WTC11 (cell line): Measurements from ENCODE around the gene SLC34A1. TPM values are rescaled to one million over a fixed set of nuclear protein-coding genes. Genes with fewer than 3 reads are reported as not detected.
"Not testable (repeated sequence)": the region's sequence is repeated elsewhere in the genome, so short reads cannot be mapped to it uniquely, and the experiment has no call there.

Experiments
- ATAC-seq: fragments of 200-7000 bp; cut with Tn5 transposase; 2 replicates; pipeline ENCODE4 v1.10.0; 2021; ENCODE audit warnings: mild to moderate bottlenecking, moderate library complexity
- CTCF ChIA-PET: fragments of 300-600 bp; sonication (Branson Sonifier 250); formaldehyde crosslinking; loops from one replicate; lab custom pipeline; 2021; ENCODE audit warnings: antibody characterized with exemption; lab: Charles Lee
- POLR2A ChIA-PET: fragments of 350-600 bp; sonication (Branson Sonifier 250); formaldehyde crosslinking; loops from one replicate; lab custom pipeline; 2021; ENCODE audit warnings: antibody characterized with exemption; lab: Charles Lee
- DNase-seq: peaks from one replicate; pipeline ENCODE4 v3.0.0; 2021; ENCODE audit warnings: low spot score
- H3K27ac Mint-ChIP-seq: 2 replicates; pipeline ENCODE4 v1.8.0; 2021; ENCODE audit warnings: mixed read lengths
- H3K27me3 Mint-ChIP-seq: 2 replicates; pipeline ENCODE4 v1.8.0; 2021; ENCODE audit warnings: low read depth, mild to moderate bottlenecking, moderate library complexity, mixed read lengths
- H3K36me3 Mint-ChIP-seq: 2 replicates; pipeline ENCODE4 v1.8.0; 2021; ENCODE audit warnings: mixed read lengths
- H3K4me1 Mint-ChIP-seq: 2 replicates; pipeline ENCODE4 v1.8.0; 2022; ENCODE audit warnings: mixed read lengths
- H3K4me3 Mint-ChIP-seq: 2 replicates; pipeline ENCODE4 v1.8.0; 2021; ENCODE audit warnings: mild to moderate bottlenecking, moderate library complexity, mixed read lengths
- H3K9me3 Mint-ChIP-seq: 2 replicates; pipeline ENCODE4 v1.8.0; 2021; ENCODE audit warnings: mixed read lengths
- CREB1 ChIP-seq: sonication (generic); formaldehyde crosslinking; IDR thresholded peaks from 2 replicates; pipeline ENCODE4 v1.8.0; 2023; ENCODE audit warnings: mild to moderate bottlenecking, missing genetic modification reagents
- CREM ChIP-seq: sonication (generic); formaldehyde crosslinking; IDR thresholded peaks from 2 replicates; pipeline ENCODE4 v1.8.1; 2022; ENCODE audit warnings: mild to moderate bottlenecking, missing genetic modification reagents, moderate library complexity
- ETV6 ChIP-seq: sonication (generic); formaldehyde crosslinking; IDR thresholded peaks from 2 replicates; pipeline ENCODE4 v1.8.1; 2022; ENCODE audit warnings: mild to moderate bottlenecking, missing genetic modification reagents
- FOXK1 ChIP-seq: sonication (generic); formaldehyde crosslinking; IDR thresholded peaks from 2 replicates; pipeline ENCODE4 v1.8.0; 2022; ENCODE audit warnings: mild to moderate bottlenecking, moderate library complexity, missing genetic modification reagents
- GABPB1 ChIP-seq: sonication (generic); formaldehyde crosslinking; IDR thresholded peaks from 2 replicates; pipeline ENCODE4 v1.8.1; 2023; ENCODE audit warnings: mild to moderate bottlenecking, missing genetic modification reagents
- GTF2I ChIP-seq: fragments of 250-450 bp; sonication (Bioruptor Pico); conservative IDR thresholded peaks from 2 replicates; pipeline ENCODE4 v1.4.0; 2021; ENCODE audit warnings: mild to moderate bottlenecking
- JUN ChIP-seq: sonication (generic); formaldehyde crosslinking; IDR thresholded peaks from 2 replicates; pipeline ENCODE4 v1.8.0; 2023; ENCODE audit warnings: mild to moderate bottlenecking, missing genetic modification reagents
- NFATC4 ChIP-seq: fragments of 250-450 bp; sonication (Bioruptor Pico); IDR thresholded peaks from 2 replicates; pipeline ENCODE4 v1.9.0; 2021; ENCODE audit warnings: mild to moderate bottlenecking
- OVOL2 ChIP-seq: fragments of 250-450 bp; sonication (Bioruptor Pico); IDR thresholded peaks from 2 replicates; pipeline ENCODE4 v1.9.0; 2021; ENCODE audit warnings: mild to moderate bottlenecking, borderline replicate concordance
- USF1 ChIP-seq: sonication (generic); formaldehyde crosslinking; IDR thresholded peaks from 2 replicates; pipeline ENCODE4 v1.8.0; 2022; ENCODE audit warnings: mild to moderate bottlenecking, missing genetic modification reagents
- ZNF121 ChIP-seq: sonication (generic); formaldehyde crosslinking; IDR thresholded peaks from 2 replicates; pipeline ENCODE4 v1.8.0; 2023; ENCODE audit warnings: missing genetic modification reagents
- ZNF317 ChIP-seq: sonication (generic); formaldehyde crosslinking; IDR thresholded peaks from 2 replicates; pipeline ENCODE4 v1.8.1; 2023; ENCODE audit warnings: low read depth, mild to moderate bottlenecking, moderate library complexity, missing genetic modification reagents, borderline replicate concordance
- total RNA-seq: library from RNA; stranded (reverse); gene quantifications from 3 replicates; pipeline ENCODE4 v1.2.3, GENCODE V29; 2021
- TF ChIP-seq, protein P1 (sequence below): sonication (generic); formaldehyde crosslinking; IDR thresholded peaks from 2 replicates; pipeline ENCODE4 v1.8.0; 2022; ENCODE audit warnings: mild to moderate bottlenecking, missing genetic modification reagents
- TF ChIP-seq, protein P2 (sequence below): sonication (generic); formaldehyde crosslinking; IDR thresholded peaks from 2 replicates; pipeline ENCODE4 v1.8.1; 2022; ENCODE audit warnings: missing genetic modification reagents, borderline replicate concordance
- TF ChIP-seq, protein P3 (sequence below): sonication (generic); formaldehyde crosslinking; IDR thresholded peaks from 2 replicates; pipeline ENCODE4 v1.8.1; 2023; ENCODE audit warnings: mild to moderate bottlenecking, moderate library complexity, missing genetic modification reagents
- TF ChIP-seq, protein P4 (sequence below): sonication (generic); formaldehyde crosslinking; IDR thresholded peaks from 2 replicates; pipeline ENCODE4 v1.8.0; 2022; ENCODE audit warnings: missing genetic modification reagents
- TF ChIP-seq, protein P5 (sequence below): sonication (generic); formaldehyde crosslinking; IDR thresholded peaks from 2 replicates; pipeline ENCODE4 v1.8.1; 2022; ENCODE audit warnings: mild to moderate bottlenecking, moderate library complexity, missing genetic modification reagents

SLC34A1 gene
- total RNA-seq, 1 experiment from 2014 or later, result not detected

DNA sequence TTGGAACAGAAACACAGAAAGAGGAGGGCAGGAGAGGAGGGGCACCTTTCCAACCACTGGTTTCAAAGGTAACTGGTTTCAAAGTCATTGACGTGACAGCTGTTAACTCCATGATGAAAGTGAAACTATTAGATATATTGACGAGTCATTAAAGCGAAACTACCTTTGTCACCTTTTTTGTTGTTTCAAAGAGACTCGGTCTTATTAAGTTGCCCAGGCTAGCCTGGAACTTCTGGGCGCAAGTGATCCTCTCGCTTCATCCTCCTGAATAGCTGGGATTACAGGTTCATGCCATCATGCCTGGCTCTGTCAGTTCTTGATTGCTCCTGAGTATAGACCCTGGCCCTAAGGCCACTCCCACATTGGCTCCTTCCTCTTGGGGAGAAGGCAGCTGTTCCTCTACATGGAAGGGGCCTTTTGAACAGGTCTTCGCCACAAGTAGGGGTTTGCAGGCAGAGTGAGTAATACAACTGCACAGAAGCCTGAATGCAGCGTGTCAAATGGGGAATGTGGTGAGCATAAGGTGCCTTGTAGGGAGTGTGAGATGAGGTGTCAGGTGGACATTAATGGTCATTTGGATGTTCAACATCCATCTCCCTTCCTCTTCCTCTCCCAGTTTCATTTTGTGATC is 28.5 kb downstream of the SLC34A1 start:
- no peaks in the 10 kb centered on the region for H3K4me1 Mint-ChIP-seq
- H3K9me3 Mint-ChIP-seq, result no peaks in the 10 kb centered on the region
- ChIA-PET POLR2A (no interaction called here), CTCF (interaction anchor here (0.7 to 1.6 kb wide), 3 partner anchors 9 to 708 kb away, joined by 3 to 6 read pairs (median 4); no protein-coding TSS in a partner anchor)
- no peak overlapping the region for H3K27ac Mint-ChIP-seq
- no peaks in the 10 kb centered on the region for H3K36me3 Mint-ChIP-seq
- H3K4me3 Mint-ChIP-seq, result no peak overlapping the region
- H3K27me3 Mint-ChIP-seq, result peaks cover 71% of the 10 kb centered on the region
- ATAC-seq (no peak), DNase-seq (no peak)
- TF ChIP-seq, protein P1, sequence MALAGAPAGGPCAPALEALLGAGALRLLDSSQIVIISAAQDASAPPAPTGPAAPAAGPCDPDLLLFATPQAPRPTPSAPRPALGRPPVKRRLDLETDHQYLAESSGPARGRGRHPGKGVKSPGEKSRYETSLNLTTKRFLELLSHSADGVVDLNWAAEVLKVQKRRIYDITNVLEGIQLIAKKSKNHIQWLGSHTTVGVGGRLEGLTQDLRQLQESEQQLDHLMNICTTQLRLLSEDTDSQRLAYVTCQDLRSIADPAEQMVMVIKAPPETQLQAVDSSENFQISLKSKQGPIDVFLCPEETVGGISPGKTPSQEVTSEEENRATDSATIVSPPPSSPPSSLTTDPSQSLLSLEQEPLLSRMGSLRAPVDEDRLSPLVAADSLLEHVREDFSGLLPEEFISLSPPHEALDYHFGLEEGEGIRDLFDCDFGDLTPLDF (CRISPR knock-in tag), result no peak
- TF ChIP-seq OVOL2 (CRISPR knock-in tag), result no peak
- TF ChIP-seq USF1 (CRISPR knock-in tag), result no peak
- TF ChIP-seq CREB1 (CRISPR knock-in tag), result no peak
- no peak for TF ChIP-seq ETV6

DNA sequence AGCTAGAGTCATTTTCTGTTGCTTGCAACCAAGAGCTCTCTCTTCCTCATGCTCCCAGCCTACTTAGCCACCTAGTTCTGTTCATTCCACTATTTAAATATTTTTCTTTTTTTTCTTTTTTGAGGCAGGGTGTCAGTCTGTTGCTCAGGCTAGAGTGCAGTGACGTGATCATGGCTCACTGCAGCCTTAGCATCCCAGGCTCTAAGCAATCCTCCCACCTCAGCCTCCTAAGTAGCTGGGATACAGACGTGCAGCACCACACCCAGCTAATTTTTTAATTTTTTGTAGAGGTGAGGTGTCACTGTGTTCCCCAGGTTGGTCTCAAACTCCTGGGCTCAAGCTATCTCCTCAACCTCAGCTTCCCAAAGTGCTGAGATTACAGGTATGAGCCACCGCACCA is 30.2 kb downstream of the SLC34A1 start:
- ATAC-seq (no peak), DNase-seq (no peak)
- ChIA-PET CTCF (interaction anchor here (1.3 to 3.7 kb wide), 7 partner anchors 11 to 105 kb away, joined by 3 to 32 read pairs (median 6); no protein-coding TSS in a partner anchor), POLR2A (no interaction called here)
- H3K4me1 Mint-ChIP-seq, result no peaks in the 10 kb centered on the region
- peaks cover 54% of the 10 kb centered on the region for H3K27me3 Mint-ChIP-seq
- H3K27ac Mint-ChIP-seq, result no peak overlapping the region
- H3K36me3 Mint-ChIP-seq, result no peaks in the 10 kb centered on the region
- no peaks in the 10 kb centered on the region for H3K9me3 Mint-ChIP-seq
- TF ChIP-seq ZNF121 (CRISPR knock-in tag) (no peak), GABPB1 (CRISPR knock-in tag) (no peak), GTF2I (CRISPR knock-in tag) (no peak), JUN (no peak), ZNF317 (CRISPR knock-in tag) (no peak), NFATC4 (CRISPR knock-in tag) (no peak), CREM (CRISPR knock-in tag) (no peak), FOXK1 (CRISPR knock-in tag) (no peak)
- TF ChIP-seq, protein P2, sequence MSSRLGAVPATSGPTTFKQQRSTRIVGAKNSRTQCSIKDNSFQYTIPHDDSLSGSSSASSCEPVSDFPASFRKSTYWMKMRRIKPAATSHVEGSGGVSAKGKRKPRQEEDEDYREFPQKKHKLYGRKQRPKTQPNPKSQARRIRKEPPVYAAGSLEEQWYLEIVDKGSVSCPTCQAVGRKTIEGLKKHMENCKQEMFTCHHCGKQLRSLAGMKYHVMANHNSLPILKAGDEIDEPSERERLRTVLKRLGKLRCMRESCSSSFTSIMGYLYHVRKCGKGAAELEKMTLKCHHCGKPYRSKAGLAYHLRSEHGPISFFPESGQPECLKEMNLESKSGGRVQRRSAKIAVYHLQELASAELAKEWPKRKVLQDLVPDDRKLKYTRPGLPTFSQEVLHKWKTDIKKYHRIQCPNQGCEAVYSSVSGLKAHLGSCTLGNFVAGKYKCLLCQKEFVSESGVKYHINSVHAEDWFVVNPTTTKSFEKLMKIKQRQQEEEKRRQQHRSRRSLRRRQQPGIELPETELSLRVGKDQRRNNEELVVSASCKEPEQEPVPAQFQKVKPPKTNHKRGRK (CRISPR knock-in tag), result no peak
- TF ChIP-seq, protein P3, sequence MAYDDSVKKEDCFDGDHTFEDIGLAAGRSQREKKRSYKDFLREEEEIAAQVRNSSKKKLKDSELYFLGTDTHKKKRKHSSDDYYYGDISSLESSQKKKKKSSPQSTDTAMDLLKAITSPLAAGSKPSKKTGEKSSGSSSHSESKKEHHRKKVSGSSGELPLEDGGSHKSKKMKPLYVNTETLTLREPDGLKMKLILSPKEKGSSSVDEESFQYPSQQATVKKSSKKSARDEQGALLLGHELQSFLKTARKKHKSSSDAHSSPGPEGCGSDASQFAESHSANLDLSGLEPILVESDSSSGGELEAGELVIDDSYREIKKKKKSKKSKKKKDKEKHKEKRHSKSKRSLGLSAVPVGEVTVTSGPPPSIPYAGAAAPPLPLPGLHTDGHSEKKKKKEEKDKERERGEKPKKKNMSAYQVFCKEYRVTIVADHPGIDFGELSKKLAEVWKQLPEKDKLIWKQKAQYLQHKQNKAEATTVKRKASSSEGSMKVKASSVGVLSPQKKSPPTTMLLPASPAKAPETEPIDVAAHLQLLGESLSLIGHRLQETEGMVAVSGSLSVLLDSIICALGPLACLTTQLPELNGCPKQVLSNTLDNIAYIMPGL (CRISPR knock-in tag), result no peak
- TF ChIP-seq, protein P4, sequence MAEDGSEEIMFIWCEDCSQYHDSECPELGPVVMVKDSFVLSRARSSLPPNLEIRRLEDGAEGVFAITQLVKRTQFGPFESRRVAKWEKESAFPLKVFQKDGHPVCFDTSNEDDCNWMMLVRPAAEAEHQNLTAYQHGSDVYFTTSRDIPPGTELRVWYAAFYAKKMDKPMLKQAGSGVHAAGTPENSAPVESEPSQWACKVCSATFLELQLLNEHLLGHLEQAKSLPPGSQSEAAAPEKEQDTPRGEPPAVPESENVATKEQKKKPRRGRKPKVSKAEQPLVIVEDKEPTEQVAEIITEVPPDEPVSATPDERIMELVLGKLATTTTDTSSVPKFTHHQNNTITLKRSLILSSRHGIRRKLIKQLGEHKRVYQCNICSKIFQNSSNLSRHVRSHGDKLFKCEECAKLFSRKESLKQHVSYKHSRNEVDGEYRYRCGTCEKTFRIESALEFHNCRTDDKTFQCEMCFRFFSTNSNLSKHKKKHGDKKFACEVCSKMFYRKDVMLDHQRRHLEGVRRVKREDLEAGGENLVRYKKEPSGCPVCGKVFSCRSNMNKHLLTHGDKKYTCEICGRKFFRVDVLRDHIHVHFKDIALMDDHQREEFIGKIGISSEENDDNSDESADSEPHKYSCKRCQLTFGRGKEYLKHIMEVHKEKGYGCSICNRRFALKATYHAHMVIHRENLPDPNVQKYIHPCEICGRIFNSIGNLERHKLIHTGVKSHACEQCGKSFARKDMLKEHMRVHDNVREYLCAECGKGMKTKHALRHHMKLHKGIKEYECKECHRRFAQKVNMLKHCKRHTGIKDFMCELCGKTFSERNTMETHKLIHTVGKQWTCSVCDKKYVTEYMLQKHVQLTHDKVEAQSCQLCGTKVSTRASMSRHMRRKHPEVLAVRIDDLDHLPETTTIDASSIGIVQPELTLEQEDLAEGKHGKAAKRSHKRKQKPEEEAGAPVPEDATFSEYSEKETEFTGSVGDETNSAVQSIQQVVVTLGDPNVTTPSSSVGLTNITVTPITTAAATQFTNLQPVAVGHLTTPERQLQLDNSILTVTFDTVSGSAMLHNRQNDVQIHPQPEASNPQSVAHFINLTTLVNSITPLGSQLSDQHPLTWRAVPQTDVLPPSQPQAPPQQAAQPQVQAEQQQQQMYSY (CRISPR knock-in tag), result no peak
- TF ChIP-seq, protein P5, sequence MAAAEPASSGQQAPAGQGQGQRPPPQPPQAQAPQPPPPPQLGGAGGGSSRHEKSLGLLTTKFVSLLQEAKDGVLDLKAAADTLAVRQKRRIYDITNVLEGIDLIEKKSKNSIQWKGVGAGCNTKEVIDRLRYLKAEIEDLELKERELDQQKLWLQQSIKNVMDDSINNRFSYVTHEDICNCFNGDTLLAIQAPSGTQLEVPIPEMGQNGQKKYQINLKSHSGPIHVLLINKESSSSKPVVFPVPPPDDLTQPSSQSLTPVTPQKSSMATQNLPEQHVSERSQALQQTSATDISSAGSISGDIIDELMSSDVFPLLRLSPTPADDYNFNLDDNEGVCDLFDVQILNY (CRISPR knock-in tag), result no peak
- TF ChIP-seq, all 79 proteins: peak for 0
- no peak overlapping the region for H3K4me3 Mint-ChIP-seq

GRCh38 chr5:177417081-177417480 is 32.8 kb downstream of the SLC34A1 start:
- ATAC-seq, H3K36me3 Mint-ChIP-seq, H3K4me1 Mint-ChIP-seq, H3K27ac Mint-ChIP-seq, DNase-seq, H3K4me3 Mint-ChIP-seq, H3K9me3 Mint-ChIP-seq, POLR2A ChIA-PET: not testable (repeated sequence)
- CTCF ChIA-PET, result interaction anchor here (0.8 to 3.7 kb wide), 5 partner anchors 14 to 107 kb away, joined by 3 to 32 read pairs (median 5); no protein-coding TSS in a partner anchor
- peaks cover 37% of the 10 kb centered on the region for H3K27me3 Mint-ChIP-seq
